ENCODE data around the gene TPP1. TPM values are rescaled to one million over a fixed set of nuclear protein-coding genes. Genes with fewer than 3 reads are reported as not detected.

Gene TPP1
- total and polyA plus RNA-seq, 9 of the 15 experiments (the other 6 are each of a cell fraction or from before 2014, with no cell fraction given): 7.5 to 75.8 (median 15.7) TPM

DNA sequence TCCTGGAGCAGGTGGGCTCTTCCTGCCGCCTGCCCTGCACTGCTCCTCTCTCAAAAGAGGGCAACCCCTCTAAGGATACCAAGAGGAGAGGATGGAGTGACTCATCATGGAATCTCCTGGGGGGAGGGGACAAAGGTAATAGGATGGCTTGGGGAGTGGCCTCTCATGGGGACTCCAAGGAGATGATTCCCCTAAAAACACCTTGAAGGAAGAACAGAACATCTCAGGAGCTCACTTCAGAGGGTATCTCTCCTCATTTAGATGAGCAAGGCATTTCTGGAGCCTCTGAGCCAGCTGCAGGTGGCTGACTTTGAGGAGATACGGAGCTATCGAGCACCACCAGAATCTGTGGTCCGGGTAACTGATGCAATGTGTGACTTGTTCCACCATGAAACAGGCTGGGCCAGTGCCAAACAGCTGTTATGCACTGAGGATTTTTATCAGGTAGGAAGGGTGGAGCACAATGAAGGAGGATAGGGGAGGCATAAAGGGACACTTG is 56.1 kb downstream of the TPP1 start (continued):
- TF ChIP-seq TAF15 (IDR thresholded peaks at IDR 0.05; ENCODE audit: low read depth, low read length) (no peak), C11orf30 (IDR thresholded peaks at IDR 0.05; ENCODE audit: low read depth) (peak; percentile 60), HCFC1 (IDR thresholded peaks at IDR 0.05; ENCODE audit: low read depth, low read length) (0 out of 2 replicates have a peak, but pooled peaks have one; percentile 17), RFX1 (IDR thresholded peaks at IDR 0.05) (no peak), PYGO2 (tag; IDR thresholded peaks at IDR 0.05) (no peak), BACH1 (tag; IDR thresholded peaks at IDR 0.05) (peak; percentile 69), HDAC3 (IDR thresholded peaks at IDR 0.05; ENCODE audit: borderline replicate concordance, partially characterized antibody) (peak; percentile 86), RAD51 (IDR thresholded peaks at IDR 0.05; ENCODE audit: borderline replicate concordance, low read depth) (no peak), EWSR1 (IDR thresholded peaks at IDR 0.05; ENCODE audit: borderline replicate concordance, low read depth, partially characterized antibody) (no peak), TFAP4 (CRISPR knock-in tag; IDR thresholded peaks at IDR 0.05; ENCODE audit: borderline replicate concordance) (peak; percentile 100), CBFA2T2 (conservative IDR thresholded peaks at IDR 0.05) (peak; percentile 97), MECOM (CRISPR knock-in tag; IDR thresholded peaks at IDR 0.05) (0 out of 2 replicates have a peak, but pooled peaks have one; percentile 52), HMBOX1 (IDR thresholded peaks at IDR 0.05) (no peak), DMBX1 (CRISPR knock-in tag; IDR thresholded peaks at IDR 0.05; ENCODE audit: borderline replicate concordance) (peak; percentile 80), TAF7 (tag; IDR thresholded peaks at IDR 0.05) (no peak), ZEB2 (IDR thresholded peaks at IDR 0.05) (peak; percentile 96), SMARCA4 (IDR thresholded peaks at IDR 0.05) (peak; percentile 91), ZNF197 (CRISPR knock-in tag; IDR thresholded peaks at IDR 0.05; ENCODE audit: low read depth) (0 out of 2 replicates have a peak, but pooled peaks have one; percentile 61), RHOXF2B (CRISPR knock-in tag; conservative IDR thresholded peaks at IDR 0.05) (no peak), ZNF511 (CRISPR knock-in tag; IDR thresholded peaks at IDR 0.05) (no peak)
- TF ChIP-seq, protein P1, sequence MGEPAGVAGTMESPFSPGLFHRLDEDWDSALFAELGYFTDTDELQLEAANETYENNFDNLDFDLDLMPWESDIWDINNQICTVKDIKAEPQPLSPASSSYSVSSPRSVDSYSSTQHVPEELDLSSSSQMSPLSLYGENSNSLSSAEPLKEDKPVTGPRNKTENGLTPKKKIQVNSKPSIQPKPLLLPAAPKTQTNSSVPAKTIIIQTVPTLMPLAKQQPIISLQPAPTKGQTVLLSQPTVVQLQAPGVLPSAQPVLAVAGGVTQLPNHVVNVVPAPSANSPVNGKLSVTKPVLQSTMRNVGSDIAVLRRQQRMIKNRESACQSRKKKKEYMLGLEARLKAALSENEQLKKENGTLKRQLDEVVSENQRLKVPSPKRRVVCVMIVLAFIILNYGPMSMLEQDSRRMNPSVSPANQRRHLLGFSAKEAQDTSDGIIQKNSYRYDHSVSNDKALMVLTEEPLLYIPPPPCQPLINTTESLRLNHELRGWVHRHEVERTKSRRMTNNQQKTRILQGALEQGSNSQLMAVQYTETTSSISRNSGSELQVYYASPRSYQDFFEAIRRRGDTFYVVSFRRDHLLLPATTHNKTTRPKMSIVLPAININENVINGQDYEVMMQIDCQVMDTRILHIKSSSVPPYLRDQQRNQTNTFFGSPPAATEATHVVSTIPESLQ (CRISPR knock-in tag; IDR thresholded peaks at IDR 0.05): no peak
- TF ChIP-seq, protein P2, sequence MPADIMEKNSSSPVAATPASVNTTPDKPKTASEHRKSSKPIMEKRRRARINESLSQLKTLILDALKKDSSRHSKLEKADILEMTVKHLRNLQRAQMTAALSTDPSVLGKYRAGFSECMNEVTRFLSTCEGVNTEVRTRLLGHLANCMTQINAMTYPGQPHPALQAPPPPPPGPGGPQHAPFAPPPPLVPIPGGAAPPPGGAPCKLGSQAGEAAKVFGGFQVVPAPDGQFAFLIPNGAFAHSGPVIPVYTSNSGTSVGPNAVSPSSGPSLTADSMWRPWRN (IDR thresholded peaks at IDR 0.05; ENCODE audit: low read depth): peak; percentile 63; the same call in 1 of the 2 replicates
- TF ChIP-seq, protein P3, sequence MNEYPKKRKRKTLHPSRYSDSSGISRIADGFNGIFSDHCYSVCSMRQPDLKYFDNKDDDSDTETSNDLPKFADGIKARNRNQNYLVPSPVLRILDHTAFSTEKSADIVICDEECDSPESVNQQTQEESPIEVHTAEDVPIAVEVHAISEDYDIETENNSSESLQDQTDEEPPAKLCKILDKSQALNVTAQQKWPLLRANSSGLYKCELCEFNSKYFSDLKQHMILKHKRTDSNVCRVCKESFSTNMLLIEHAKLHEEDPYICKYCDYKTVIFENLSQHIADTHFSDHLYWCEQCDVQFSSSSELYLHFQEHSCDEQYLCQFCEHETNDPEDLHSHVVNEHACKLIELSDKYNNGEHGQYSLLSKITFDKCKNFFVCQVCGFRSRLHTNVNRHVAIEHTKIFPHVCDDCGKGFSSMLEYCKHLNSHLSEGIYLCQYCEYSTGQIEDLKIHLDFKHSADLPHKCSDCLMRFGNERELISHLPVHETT (CRISPR knock-in tag; conservative IDR thresholded peaks at IDR 0.05 in 1 of 2, IDR thresholded peaks at IDR 0.05 in 1 of 2): peak in 1 of 2 experiments; percentile 38; a peak in 1 of 4 replicates

All from K562 (cell line).